GM23248 (cell line): ENCODE results near the gene WFIKKN1.

Source experiments
- EZH2 ChIP-seq: fragments of 200-600 bp; sonication (generic); IDR thresholded peaks from 2 replicates; pipeline ENCODE4 v1.6.1; 2018; ENCODE audit warnings: antibody characterized with exemption, mild to moderate bottlenecking; ENCODE audit not compliant: insufficient read depth, poor library complexity, severe bottlenecking
- EZH2phosphoT487 ChIP-seq: fragments of 200-600 bp; sonication (generic); IDR thresholded peaks from 2 replicates; pipeline ENCODE4 v1.6.1; 2018; ENCODE audit warnings: antibody characterized with exemption, moderate library complexity, mild to moderate bottlenecking, low read depth; ENCODE audit not compliant: insufficient read depth

DNA sequence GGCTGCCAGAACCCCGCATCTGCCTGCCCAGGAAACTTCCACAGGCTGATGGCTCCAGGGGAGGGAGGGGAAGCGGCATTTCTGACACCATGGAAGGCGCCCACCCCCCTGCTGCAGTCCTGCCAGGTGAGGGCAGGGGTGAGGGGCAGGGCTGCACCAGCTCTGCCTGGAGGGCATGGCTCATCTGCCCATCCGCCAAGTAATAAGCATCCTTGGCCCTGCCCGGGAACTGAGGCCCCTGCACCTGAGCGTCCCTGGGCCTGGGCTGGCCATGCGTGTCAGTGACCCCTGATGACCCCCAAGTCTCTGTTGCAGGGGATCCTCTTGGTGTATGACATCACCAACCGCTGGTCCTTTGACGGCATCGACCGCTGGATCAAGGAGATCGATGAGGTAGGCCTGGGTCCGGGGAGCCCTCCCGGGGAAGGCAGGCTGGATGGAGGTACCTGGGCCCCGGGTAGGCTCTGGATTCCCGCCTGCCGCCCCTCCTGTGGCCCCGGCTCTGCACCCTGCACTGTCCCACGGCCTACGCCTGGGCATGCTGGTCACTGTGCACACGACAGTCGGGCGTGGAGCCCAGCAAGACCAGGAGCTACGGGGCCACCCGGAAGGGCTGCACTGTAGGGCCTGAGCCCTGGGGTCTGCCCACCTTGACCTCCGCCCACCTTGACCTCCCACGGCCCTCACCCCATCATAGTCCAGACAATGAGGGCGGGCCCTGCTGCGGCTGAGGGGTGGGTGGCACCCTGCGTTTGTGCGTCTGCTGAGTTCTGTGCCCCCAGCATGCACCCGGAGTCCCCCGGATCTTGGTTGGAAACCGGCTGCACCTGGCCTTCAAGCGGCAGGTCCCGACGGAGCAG, 5.4 kb upstream of the WFIKKN1 start:
- no peak for TF ChIP-seq EZH2
- no peak for TF ChIP-seq EZH2phosphoT487
